Amygdala (tissue), 56 donors: ENCODE data around the gene SMKR1.
"Not testable (repeated sequence)": the region's sequence is repeated elsewhere in the genome, so short reads cannot be mapped to it uniquely, and the experiment has no call there.

Source experiments
- DNase-seq, 56 donors: peaks; one replicate each; lab custom pipeline; 2025; lab: John Stamatoyannopoulos, UW

SMKR1 gene

GRCh38 chr7:129481376-129481775, 21.0 kb upstream of the SMKR1 start:
- not testable (repeated sequence) for DNase-seq

DNA sequence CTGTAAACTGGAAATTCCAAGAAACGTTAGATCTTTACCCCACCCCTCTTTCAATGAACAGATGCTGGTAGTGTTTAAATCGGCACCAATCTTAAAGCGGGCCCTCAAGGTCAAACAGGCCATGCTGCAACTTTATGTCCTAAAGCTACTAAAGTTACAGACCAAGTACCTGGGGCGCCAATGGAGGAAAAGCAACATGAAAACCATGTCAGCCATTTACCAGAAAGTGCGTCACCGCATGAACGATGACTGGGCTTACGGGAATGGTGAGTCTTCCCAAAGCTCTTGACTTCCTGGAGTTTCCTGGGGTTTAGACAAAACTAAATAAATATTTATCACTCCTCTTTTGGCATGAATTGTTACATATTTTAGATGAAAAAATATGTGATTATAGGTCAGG, 19.6 kb upstream of the SMKR1 start:
- no peak for DNase-seq

- DNase-seq: no peak
These were observed 12.8 kb upstream of the SMKR1 start for GRCh38 chr7:129489491-129489890.

GRCh38 chr7:129492391-129492790, 9.9 kb upstream of the SMKR1 start:
- DNase-seq: no peak

DNA sequence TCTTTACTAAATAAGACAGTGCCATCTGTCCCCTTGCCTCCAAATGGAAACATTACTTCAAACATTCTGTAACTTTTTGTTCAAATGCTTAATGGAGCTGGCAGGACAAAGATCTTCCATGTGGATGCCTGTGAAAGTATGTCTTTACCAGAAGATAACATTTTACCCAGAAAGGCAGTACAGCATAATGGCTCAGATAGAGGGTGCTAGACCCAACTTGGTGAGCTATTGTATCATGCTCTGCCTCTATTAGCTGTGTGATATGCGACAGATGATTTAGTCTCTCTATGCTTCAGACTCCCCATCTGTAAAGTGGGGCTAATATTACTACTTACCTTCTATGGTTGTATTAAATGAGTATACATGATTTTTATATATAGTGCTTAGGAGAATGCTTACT, 8.8 kb upstream of the SMKR1 start:
- DNase-seq: no peak

- no peak for DNase-seq
These were observed 8.3 kb upstream of the SMKR1 start for GRCh38 chr7:129494041-129494440.

DNA sequence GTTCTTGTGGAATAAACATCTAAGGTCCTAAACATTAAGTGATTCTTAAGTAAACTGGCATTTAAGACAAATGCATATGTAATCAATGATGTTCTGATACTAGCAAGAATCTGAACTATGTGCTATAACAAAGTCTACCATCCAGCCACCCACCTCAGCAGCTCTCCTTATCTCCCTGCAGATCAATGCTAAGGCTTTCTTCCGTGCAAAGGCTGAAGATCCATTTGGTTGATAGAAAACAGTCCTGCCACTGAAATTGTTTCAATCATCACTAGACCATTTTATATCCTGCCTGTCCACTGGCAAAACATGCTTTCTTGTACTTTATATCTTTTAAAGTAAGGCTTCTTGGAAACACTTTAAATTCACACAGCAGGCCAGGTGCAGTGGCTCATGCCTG, 6.3 kb upstream of the SMKR1 start:
- DNase-seq: no peak

- no peak for DNase-seq
These were observed 5.7 kb upstream of the SMKR1 start for GRCh38 chr7:129496653-129497052.

- no peak for DNase-seq
These were observed 5.2 kb upstream of the SMKR1 start for GRCh38 chr7:129497156-129497555.

DNA sequence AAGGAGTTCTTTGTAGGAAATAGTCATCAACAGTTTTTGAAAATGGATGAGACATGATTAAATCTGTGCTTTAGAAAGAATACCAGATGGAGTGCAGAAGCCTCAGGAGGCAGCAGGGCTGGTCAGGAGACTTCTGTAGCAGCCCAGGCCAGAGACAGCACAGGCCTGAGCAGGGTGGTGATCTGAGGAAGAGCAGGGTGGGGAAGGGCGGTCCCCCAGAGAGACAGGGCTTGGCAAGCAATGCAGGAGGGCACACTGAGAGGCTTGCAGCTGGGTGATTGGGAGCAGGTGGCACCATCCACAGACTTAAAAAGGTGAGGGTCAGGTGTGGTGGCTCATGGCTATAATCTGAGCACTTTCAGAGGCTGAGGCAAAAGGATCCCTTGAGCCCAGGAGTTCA, 4.3 kb upstream of the SMKR1 start:
- no peak for DNase-seq

- no peak for DNase-seq
These were observed 2.3 kb upstream of the SMKR1 start for GRCh38 chr7:129499999-129500398.

GRCh38 chr7:129502708-129503685, 666 bp downstream of the SMKR1 start:
- DNase-seq: peak in 7 of 56 donors; percentile 4 to 41 (median 17)

DNA sequence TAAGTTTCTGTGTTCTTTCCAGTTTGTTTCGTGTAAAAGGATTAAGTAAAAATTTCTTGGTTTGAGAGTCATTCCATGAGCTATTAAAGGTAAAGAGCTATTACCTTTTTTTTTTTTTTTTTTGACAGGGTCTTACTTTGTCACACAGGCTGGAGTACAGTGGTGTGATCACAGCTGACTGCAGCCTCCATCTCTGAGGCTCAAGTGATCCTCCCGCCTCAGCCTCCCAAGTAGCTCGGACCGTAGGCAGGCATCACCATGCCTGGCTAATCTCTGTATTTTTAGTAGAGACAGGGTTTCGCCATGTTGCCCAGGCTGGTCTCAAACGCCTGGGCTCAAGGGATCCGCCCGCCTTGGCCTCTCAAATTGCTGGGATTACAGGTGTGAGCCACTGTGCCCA, 1.4 kb downstream of the SMKR1 start:
- DNase-seq: no peak

- DNase-seq: no peak
These were observed 9.9 kb downstream of the SMKR1 start for GRCh38 chr7:129512192-129512591.

DNA sequence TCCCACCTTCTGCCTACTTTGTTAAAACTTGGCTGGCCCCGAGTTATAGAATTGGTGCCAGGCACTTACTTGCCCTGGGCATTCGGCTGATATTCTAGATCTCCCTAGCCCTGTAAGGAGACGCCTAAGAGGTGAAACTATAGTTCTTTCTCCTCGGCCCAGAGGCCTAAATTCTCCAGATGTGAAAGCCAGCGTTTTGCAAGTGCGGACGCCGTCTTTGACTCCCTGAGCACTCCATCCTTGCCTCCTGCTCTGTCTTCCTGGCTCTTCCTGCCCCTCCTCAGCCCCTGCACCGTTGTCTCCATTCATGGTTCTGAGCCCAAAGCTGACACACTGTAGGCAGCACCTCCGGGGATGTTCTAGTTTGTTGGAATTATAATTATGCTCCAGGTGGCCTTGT, 11.2 kb downstream of the SMKR1 start:
- no peak for DNase-seq

GRCh38 chr7:129514683-129515082, 12.4 kb downstream of the SMKR1 start:
- no peak for DNase-seq

DNA sequence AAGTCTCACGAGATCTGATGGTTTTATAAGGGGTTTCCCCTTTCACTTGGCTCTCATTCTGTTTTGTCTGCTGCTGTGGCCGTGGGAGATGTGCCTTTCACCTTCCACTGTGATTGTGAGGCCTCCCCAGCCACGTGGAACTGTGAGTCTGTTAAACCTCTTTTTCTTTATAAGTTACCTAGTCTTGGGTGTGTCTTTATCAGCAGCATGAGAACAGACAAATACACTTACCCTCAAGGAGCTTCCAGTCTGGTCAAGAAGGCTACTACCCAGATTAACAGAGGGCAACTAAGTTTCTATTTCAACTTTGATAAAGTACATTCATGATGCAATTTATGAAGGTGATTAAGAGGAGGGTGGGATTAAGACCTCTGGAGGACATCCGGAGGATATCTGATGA, 13.1 kb downstream of the SMKR1 start:
- no peak for DNase-seq

GRCh38 chr7:129517931-129518330, 15.6 kb downstream of the SMKR1 start:
- no peak for DNase-seq

DNA sequence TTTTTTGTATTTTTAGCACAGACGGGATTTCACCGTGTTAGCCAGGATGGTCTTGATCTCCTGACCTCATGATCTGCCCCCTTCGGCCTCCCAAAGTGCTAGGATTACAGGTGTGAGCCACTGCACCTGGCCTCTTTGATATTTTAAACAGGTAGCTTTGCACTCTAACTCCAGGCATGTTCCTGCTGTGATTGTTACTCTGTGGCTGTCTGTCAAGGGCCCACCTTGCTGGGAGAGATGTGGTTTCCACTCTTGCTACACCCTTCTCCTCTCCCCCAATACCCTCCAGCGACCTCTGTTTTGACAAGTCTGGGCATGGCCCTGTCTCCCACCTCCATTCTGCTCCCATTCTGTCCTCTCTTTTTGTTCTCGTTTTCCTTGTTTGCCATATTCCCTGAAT, 17.1 kb downstream of the SMKR1 start:
- no peak for DNase-seq

GRCh38 chr7:129522088-129522970, 20.0 kb downstream of the SMKR1 start:
- DNase-seq: no peak

GRCh38 chr7:129522971-129523340, 20.6 kb downstream of the SMKR1 start:
- DNase-seq: no peak

DNA sequence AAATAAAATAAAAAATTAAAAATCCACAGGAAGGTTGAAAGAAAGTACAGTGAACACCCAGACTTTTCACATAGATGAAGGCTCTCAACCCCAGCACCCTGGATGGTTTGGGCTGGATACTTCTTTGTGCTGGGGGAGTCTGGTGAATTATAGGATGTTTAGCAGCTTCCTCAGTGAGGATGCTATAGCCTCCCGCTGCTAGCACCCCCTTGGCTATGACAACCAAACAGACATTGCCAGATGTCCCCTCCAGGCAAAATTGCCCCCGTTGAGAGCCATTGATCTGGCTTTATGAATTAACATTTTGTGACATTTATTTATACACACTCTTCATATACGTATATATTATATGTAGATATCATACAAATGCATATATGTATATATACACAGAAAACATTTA, 21.6 kb downstream of the SMKR1 start:
- DNase-seq: no peak
